Duodenal mucosa (tissue), 2 donors: ENCODE results near the gene DCC.

Experiments
- H3K27ac ChIP-seq: one replicate; pipeline ENCODE4 v1.7.0; 2013; ENCODE audit warnings: low read depth, low read length
- H3K27me3 ChIP-seq, 2 donors: one replicate each; pipeline ENCODE4 v1.7.0; 2013; ENCODE audit warnings: low read length in 2 of 2, control low read depth in 1 of 2; ENCODE audit not compliant: insufficient read depth in 2 of 2, control insufficient read depth in 1 of 2
- H3K36me3 ChIP-seq, 2 donors: one replicate each; pipeline ENCODE4 v1.7.0; 2013; ENCODE audit warnings: low read length in 2 of 2, control low read depth in 1 of 2; ENCODE audit not compliant: insufficient read depth in 2 of 2, control insufficient read depth in 1 of 2
- H3K4me1 ChIP-seq, 2 donors: one replicate each; pipeline ENCODE4 v1.7.0; 2013; ENCODE audit warnings: low read length in 2 of 2, control low read depth in 1 of 2; ENCODE audit not compliant: insufficient read depth in 2 of 2, control insufficient read depth in 1 of 2
- H3K4me3 ChIP-seq, 2 donors: one replicate each; pipeline ENCODE4 v1.7.0; 2013; ENCODE audit warnings: low read length in 2 of 2, low read depth in 1 of 2
- H3K9ac ChIP-seq, 2 donors: one replicate each; pipeline ENCODE4 v1.7.0; 2013; ENCODE audit warnings: low read length in 2 of 2, low read depth in 1 of 2
- H3K9me3 ChIP-seq, 2 donors: one replicate each; pipeline ENCODE4 v1.7.0; 2013; ENCODE audit warnings: low read length in 2 of 2, control low read depth in 1 of 2; ENCODE audit not compliant: control insufficient read depth in 1 of 2

DCC gene

GRCh38 chr18:52995875-52996274, 655.9 kb downstream of the DCC start:
- no peak overlapping the region for H3K4me3 ChIP-seq
- H3K27ac ChIP-seq: no peak overlapping the region
- no peaks in the 10 kb centered on the region for H3K4me1 ChIP-seq
- no peaks in the 10 kb centered on the region for H3K36me3 ChIP-seq
- no peaks in the 10 kb centered on the region for H3K27me3 ChIP-seq
- H3K9me3 ChIP-seq: no peaks in the 10 kb centered on the region
- no peak overlapping the region for H3K9ac ChIP-seq

- Histone ChIP-seq H3K4me3 (no peak overlapping the region), H3K36me3 (no peaks in the 10 kb centered on the region), H3K27ac (no peak overlapping the region), H3K4me1 (no peaks in the 10 kb centered on the region), H3K9ac (no peak overlapping the region), H3K9me3 (no peaks in the 10 kb centered on the region), H3K27me3 (no peaks in the 10 kb centered on the region)
Observed at GRCh38 chr18:52999633-53000032, 659.6 kb downstream of the DCC start.

- no peak overlapping the region for H3K4me3 ChIP-seq
- no peaks in the 10 kb centered on the region for H3K36me3 ChIP-seq
- H3K27ac ChIP-seq: no peak overlapping the region
- no peaks in the 10 kb centered on the region for H3K27me3 ChIP-seq
- H3K4me1 ChIP-seq: no peaks in the 10 kb centered on the region
- no peaks in the 10 kb centered on the region for H3K9me3 ChIP-seq
- no peak overlapping the region for H3K9ac ChIP-seq
Observed at GRCh38 chr18:53004798-53005197, 664.8 kb downstream of the DCC start.

GRCh38 chr18:53018791-53019190, 678.8 kb downstream of the DCC start:
- peaks cover 0 to 4% of the 10 kb centered on the region in 2 donors for H3K9me3 ChIP-seq
- H3K9ac ChIP-seq: no peak overlapping the region
- no peaks in the 10 kb centered on the region for H3K4me1 ChIP-seq
- H3K36me3 ChIP-seq: no peaks in the 10 kb centered on the region
- H3K4me3 ChIP-seq: no peak overlapping the region
- H3K27ac ChIP-seq: no peak overlapping the region
- H3K27me3 ChIP-seq: no peaks in the 10 kb centered on the region

- Histone ChIP-seq H3K27ac (no peak overlapping the region), H3K9me3 (peaks cover 0 to 4% of the 10 kb centered on the region in 2 donors), H3K4me1 (no peaks in the 10 kb centered on the region), H3K27me3 (no peaks in the 10 kb centered on the region), H3K9ac (no peak overlapping the region), H3K36me3 (no peaks in the 10 kb centered on the region), H3K4me3 (no peak overlapping the region)
Observed at GRCh38 chr18:53025247-53025646, 685.2 kb downstream of the DCC start.

DNA sequence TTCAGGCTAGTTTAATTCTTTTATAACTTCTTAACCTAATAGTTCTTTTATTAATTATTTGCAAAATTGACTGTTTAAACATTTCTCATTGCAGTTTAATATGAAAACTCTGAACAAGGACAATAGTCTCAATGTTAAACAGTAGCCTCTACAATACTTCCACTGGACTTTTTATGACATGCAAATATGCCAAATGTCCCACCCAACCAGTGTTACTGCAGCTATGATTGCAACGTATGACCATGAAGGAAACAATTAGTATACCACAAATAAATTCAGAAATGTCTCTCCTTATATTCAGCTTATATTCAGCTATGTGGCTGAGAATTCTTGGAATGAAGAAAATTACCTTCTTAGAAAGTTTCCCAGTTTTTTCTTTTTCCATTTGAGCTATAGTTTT, 688.6 kb downstream of the DCC start:
- Histone ChIP-seq H3K9ac (no peak overlapping the region), H3K36me3 (no peaks in the 10 kb centered on the region), H3K4me1 (no peaks in the 10 kb centered on the region), H3K27me3 (no peaks in the 10 kb centered on the region), H3K27ac (no peak overlapping the region), H3K9me3 (no peaks in the 10 kb centered on the region), H3K4me3 (no peak overlapping the region)

DNA sequence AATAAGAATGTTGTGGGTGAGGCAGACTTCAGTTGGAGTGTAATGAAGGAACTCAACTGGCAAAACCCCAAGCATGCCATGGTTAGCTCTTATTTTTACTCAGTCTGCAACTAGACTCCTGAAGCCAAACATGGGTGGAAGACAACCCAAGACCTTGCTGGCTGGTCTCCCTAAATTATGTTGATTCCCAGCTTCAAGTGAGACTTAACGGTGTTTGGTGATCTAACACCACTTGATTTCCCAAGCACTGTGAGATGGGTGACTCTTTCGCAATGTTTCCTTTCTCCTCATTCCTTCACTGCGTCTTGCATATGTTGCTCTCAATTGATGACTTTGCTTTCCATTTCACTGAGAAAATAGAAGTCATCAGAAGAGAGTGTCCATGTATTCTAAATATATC, 693.1 kb downstream of the DCC start:
- H3K27me3 ChIP-seq: no peaks in the 10 kb centered on the region
- H3K4me3 ChIP-seq: no peak overlapping the region
- no peaks in the 10 kb centered on the region for H3K4me1 ChIP-seq
- H3K36me3 ChIP-seq: no peaks in the 10 kb centered on the region
- H3K9ac ChIP-seq: no peak overlapping the region
- no peak overlapping the region for H3K27ac ChIP-seq
- H3K9me3 ChIP-seq: no peaks in the 10 kb centered on the region

DNA sequence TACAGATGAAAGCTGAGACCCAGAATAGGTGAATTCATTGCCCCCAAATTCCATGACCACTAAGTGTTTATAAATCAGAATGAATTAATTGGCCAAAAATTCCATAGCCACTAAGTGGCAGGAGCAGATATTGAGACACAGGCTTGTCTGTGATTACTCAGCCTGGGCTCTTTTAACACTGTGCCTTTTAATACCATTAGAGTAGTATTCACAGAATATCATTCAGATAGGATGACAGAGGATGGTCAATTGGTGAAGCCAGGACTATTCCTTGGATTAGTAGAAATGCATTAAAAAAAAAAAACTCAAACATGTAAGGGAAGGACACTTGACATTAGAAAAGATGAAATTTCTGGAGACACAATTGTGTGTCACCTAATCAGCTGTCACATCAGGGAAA, 698.6 kb downstream of the DCC start:
- no peaks in the 10 kb centered on the region for H3K9me3 ChIP-seq
- no peak overlapping the region for H3K27ac ChIP-seq
- no peak overlapping the region for H3K4me3 ChIP-seq
- H3K36me3 ChIP-seq: no peaks in the 10 kb centered on the region
- no peaks in the 10 kb centered on the region for H3K4me1 ChIP-seq
- H3K9ac ChIP-seq: no peak overlapping the region
- H3K27me3 ChIP-seq: no peaks in the 10 kb centered on the region

DNA sequence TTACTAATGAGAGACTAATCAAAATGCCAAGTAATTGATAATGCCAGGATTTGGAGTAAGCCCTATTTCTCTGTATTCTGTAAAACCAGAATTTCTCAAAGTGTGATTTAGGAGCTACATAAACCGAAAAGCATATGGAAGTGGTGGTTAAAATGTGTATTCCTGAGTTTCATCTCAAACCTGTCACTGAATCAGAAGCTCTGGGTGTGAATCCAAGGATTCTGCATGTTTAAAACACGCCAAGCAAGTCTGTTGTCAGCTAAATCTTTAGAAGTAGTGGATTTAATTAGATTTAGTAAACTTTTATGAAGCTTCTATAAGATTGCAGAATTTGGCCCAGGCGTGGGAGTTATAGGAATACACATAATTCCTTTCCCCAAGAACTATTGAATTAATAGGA, 700.3 kb downstream of the DCC start:
- Histone ChIP-seq H3K9ac (no peak overlapping the region), H3K27me3 (no peaks in the 10 kb centered on the region), H3K36me3 (no peaks in the 10 kb centered on the region), H3K4me3 (no peak overlapping the region), H3K9me3 (no peaks in the 10 kb centered on the region), H3K4me1 (no peaks in the 10 kb centered on the region), H3K27ac (no peak overlapping the region)

GRCh38 chr18:53056064-53056463, 716.1 kb downstream of the DCC start:
- Histone ChIP-seq H3K9ac (no peak overlapping the region), H3K4me1 (no peaks in the 10 kb centered on the region), H3K36me3 (no peaks in the 10 kb centered on the region), H3K4me3 (no peak overlapping the region), H3K27ac (no peak overlapping the region), H3K27me3 (no peaks in the 10 kb centered on the region), H3K9me3 (peaks cover 0 to 3% of the 10 kb centered on the region in 2 donors)

GRCh38 chr18:53070788-53071187, 730.8 kb downstream of the DCC start:
- Histone ChIP-seq H3K4me3 (no peak overlapping the region), H3K9ac (no peak overlapping the region), H3K36me3 (no peaks in the 10 kb centered on the region), H3K4me1 (no peaks in the 10 kb centered on the region), H3K9me3 (no peaks in the 10 kb centered on the region), H3K27ac (no peak overlapping the region), H3K27me3 (no peaks in the 10 kb centered on the region)
